GM21390 (cell line): Measurements from ENCODE around the gene SERTAD1.
A peak's percentile ranks its signal among the peaks of the same experiment; 100 is the strongest.
"Not testable (repeated sequence)": the region's sequence is repeated elsewhere in the genome, so short reads cannot be mapped to it uniquely, and the experiment has no call there.

Experiments
- ATAC-seq: cut with Tn5 transposase; IDR thresholded peaks from one replicate; pipeline ENCODE4 v1.9.1; 2021; ENCODE audit not compliant: unreplicated experiment

The SERTAD1 gene

GRCh38 chr19:40423938-40424337, 1.9 kb downstream of the SERTAD1 start:
- ATAC-seq, result no peak

GRCh38 chr19:40422748-40423566, 2.8 kb downstream of the SERTAD1 start:
- no peak for ATAC-seq

GRCh38 chr19:40421993-40422747, 3.6 kb downstream of the SERTAD1 start:
- no peak for ATAC-seq

- peak; percentile 37 for ATAC-seq
Observed at GRCh38 chr19:40420766-40421765, 4.7 kb downstream of the SERTAD1 start.

- ATAC-seq, result no peak
Observed at GRCh38 chr19:40420451-40420765, 5.4 kb downstream of the SERTAD1 start.

- ATAC-seq, result no peak
Observed at GRCh38 chr19:40419780-40420179, 6.0 kb downstream of the SERTAD1 start.

GRCh38 chr19:40419066-40419612, 6.7 kb downstream of the SERTAD1 start:
- ATAC-seq, result no peak

GRCh38 chr19:40418040-40418439, 7.8 kb downstream of the SERTAD1 start:
- no peak for ATAC-seq

GRCh38 chr19:40417643-40417981, 8.2 kb downstream of the SERTAD1 start:
- no peak for ATAC-seq

GRCh38 chr19:40416918-40417642, 8.7 kb downstream of the SERTAD1 start:
- no peak for ATAC-seq

GRCh38 chr19:40415768-40416167, 10.0 kb downstream of the SERTAD1 start:
- ATAC-seq, result no peak

- ATAC-seq, result no peak
Observed at GRCh38 chr19:40414542-40415535, 11.0 kb downstream of the SERTAD1 start.

- ATAC-seq, result no peak
Observed at GRCh38 chr19:40413291-40413845, 12.4 kb downstream of the SERTAD1 start, which contains the start of gene PRX. PRX (minus strand) TSS chr19:40413378; CDS start chr19:40407932, 5,446 bp downstream.

GRCh38 chr19:40412866-40413265, 12.9 kb downstream of the SERTAD1 start:
- ATAC-seq, result no peak

GRCh38 chr19:40411958-40412499, 13.8 kb downstream of the SERTAD1 start:
- ATAC-seq, result no peak

- ATAC-seq, result no peak
Observed at GRCh38 chr19:40411125-40411842, 14.5 kb downstream of the SERTAD1 start.

GRCh38 chr19:40410030-40410389, 15.8 kb downstream of the SERTAD1 start:
- ATAC-seq, result no peak

GRCh38 chr19:40408598-40408925, 17.2 kb downstream of the SERTAD1 start:
- not testable (repeated sequence) for ATAC-seq
